HepG2 (cell line): ENCODE data around the gene ARFGEF2. TPM values are rescaled to one million over a fixed set of nuclear protein-coding genes. Genes with fewer than 3 reads are reported as not detected.

Experiments used
- FOXP1 ChIP-seq, 2 experiments: fragments of 450-650 bp in 1 of 2; IDR thresholded peaks; 2 replicates each; pipeline ENCODE4 v1.6.1; 2017 to 2018; ENCODE audit warnings: antibody characterized with exemption in 1 of 2
- KDM4B ChIP-seq: sonication (generic); formaldehyde crosslinking; IDR thresholded peaks from 2 replicates; pipeline ENCODE4 v1.4.0; 2020; ENCODE audit warnings: missing genetic modification reagents
- PHB2 ChIP-seq: fragments of 450-650 bp; IDR thresholded peaks from 2 replicates; pipeline ENCODE4 v1.6.1; 2018; ENCODE audit not compliant: partially characterized antibody
- PHF21A ChIP-seq: sonication (generic); formaldehyde crosslinking; IDR thresholded peaks from 2 replicates; pipeline ENCODE4 v1.5.0; 2020; ENCODE audit warnings: mild to moderate bottlenecking, missing genetic modification reagents
- REST ChIP-seq, 2 experiments: IDR thresholded peaks; 2 replicates each; pipeline ENCODE4 v1.6.1; 2011 to 2012; ENCODE audit warnings: low read length in 2 of 2, borderline replicate concordance in 1 of 2, low read depth in 1 of 2, mild to moderate bottlenecking in 1 of 2, moderate library complexity in 1 of 2
- RFX1 ChIP-seq: fragments of 450-650 bp; IDR thresholded peaks from 2 replicates; pipeline ENCODE4 v1.6.1; 2017
- SETDB1 ChIP-seq: sonication (generic); formaldehyde crosslinking; IDR thresholded peaks from 2 replicates; pipeline ENCODE4 v1.5.1; 2020; ENCODE audit warnings: missing genetic modification reagents, mild to moderate bottlenecking, borderline replicate concordance
- SKI ChIP-seq: fragments of 450-650 bp; IDR thresholded peaks from one replicate; pipeline ENCODE4 v1.6.1; 2018; ENCODE audit warnings: mild to moderate bottlenecking; ENCODE audit not compliant: partially characterized antibody
- TCF12 ChIP-seq, 2 experiments: fragments of 450-650 bp in 1 of 2; sonication (generic) in 1 of 2; formaldehyde crosslinking in 1 of 2; IDR thresholded peaks; 2 replicates each; pipeline versions ENCODE4 v1.6.1 to v1.8.0; 2017 to 2022; ENCODE audit warnings: antibody characterized with exemption in 1 of 2, mild to moderate bottlenecking in 1 of 2, missing genetic modification reagents in 1 of 2, moderate library complexity in 1 of 2
- ZBTB34 ChIP-seq: sonication (generic); formaldehyde crosslinking; IDR thresholded peaks from 2 replicates; pipeline ENCODE4 v1.8.0; 2022; ENCODE audit warnings: mild to moderate bottlenecking, missing genetic modification reagents
- ZNF343 ChIP-seq: sonication (generic); formaldehyde crosslinking; IDR thresholded peaks from 2 replicates; pipeline ENCODE4 v1.4.0; 2020; ENCODE audit warnings: mild to moderate bottlenecking, missing genetic modification reagents
- ZNF451 ChIP-seq: sonication (generic); formaldehyde crosslinking; IDR thresholded peaks from 2 replicates; pipeline ENCODE4 v1.5.0; 2020; ENCODE audit warnings: mild to moderate bottlenecking, missing genetic modification reagents
- ZNF567 ChIP-seq: sonication (generic); formaldehyde crosslinking; IDR thresholded peaks from 2 replicates; pipeline ENCODE4 v1.8.1; 2023; ENCODE audit warnings: mild to moderate bottlenecking, missing genetic modification reagents, borderline replicate concordance
- ZNF674 ChIP-seq: sonication (generic); formaldehyde crosslinking; IDR thresholded peaks from 2 replicates; pipeline ENCODE4 v1.5.0; 2020; ENCODE audit warnings: low read depth, mild to moderate bottlenecking, missing genetic modification reagents
- ZNF704 ChIP-seq: sonication (generic); formaldehyde crosslinking; IDR thresholded peaks from 2 replicates; pipeline ENCODE4 v1.8.1; 2023; ENCODE audit warnings: mild to moderate bottlenecking, inconsistent platforms, moderate library complexity, missing genetic modification reagents, borderline replicate concordance
- ZSCAN22 ChIP-seq: sonication (generic); formaldehyde crosslinking; IDR thresholded peaks from 2 replicates; pipeline ENCODE4 v1.4.0; 2020; ENCODE audit warnings: mild to moderate bottlenecking, missing genetic modification reagents
- polyA plus RNA-seq, 8 experiments: library from polyadenylated mRNA; depleted of rRNA in 3 of 8; stranded (reverse) in 7 of 8; unstranded in 1 of 8; fragments of >200 nt; fragmentation: Illumina TruSeq in 4 of 8; extraction: Trizol in 4 of 8; gene quantifications; 2 replicates each; pipeline versions ENCODE4 v1.2.1 to v1.2.3, GENCODE V29; 2011 to 2016; ENCODE audit warnings: low read depth in 4 of 8, missing spikeins in 1 of 8, mixed read lengths in 1 of 8; ENCODE audit not compliant: insufficient read depth in 1 of 8
- total RNA-seq, 5 experiments: library from RNA; depleted of rRNA; stranded (reverse); fragments of >200 nt; fragmentation: Illumina TruSeq; extraction: Trizol; gene quantifications; 2 replicates each; pipeline ENCODE4 v1.2.3, GENCODE V29; 2016; ENCODE audit warnings: low read depth in 1 of 5
- TF ChIP-seq, protein P1 (sequence below): sonication (generic); formaldehyde crosslinking; IDR thresholded peaks from 2 replicates; pipeline ENCODE4 v1.4.0; 2020; ENCODE audit warnings: mild to moderate bottlenecking, missing genetic modification reagents
- TF ChIP-seq, protein P2 (sequence below): sonication (generic); formaldehyde crosslinking; IDR thresholded peaks from 2 replicates; pipeline ENCODE4 v1.5.0; 2020; ENCODE audit warnings: missing genetic modification reagents

The ARFGEF2 gene
- total and polyA plus RNA-seq, 2 of the 13 experiments (the other 11 are each of a cell fraction or from before 2014, with no cell fraction given): 44.0 to 60.8 TPM

GRCh38 chr20:49046087-49046900 lies 124.8 kb downstream of the ARFGEF2 start, which contains the start of gene CSE1L (continued):
- TF ChIP-seq SETDB1 (CRISPR knock-in tag) (no peak), RFX1 (no peak), ZBTB34 (peak; percentile 12), PHF21A (CRISPR knock-in tag) (no peak), ZSCAN22 (CRISPR knock-in tag) (no peak), ZNF343 (CRISPR knock-in tag) (peak; percentile 82; the same call in 1 of the 2 replicates), PHB2 (no peak), ZNF704 (peak; percentile 91), REST (IDR thresholded peaks at IDR 0.05; ENCODE audit: borderline replicate concordance in 1 of 2, low read depth in 1 of 2, low read length in 2 of 2) (peak in 1 of 2 experiments; percentile 25; a peak in 2 of 4 replicates), ZNF567 (CRISPR knock-in tag) (peak; percentile 65; the same call in 1 of the 2 replicates), ZNF674 (peak; percentile 92; the same call in 1 of the 2 replicates), FOXP1 (IDR thresholded peaks at IDR 0.05) (no peak), FOXP1 (CRISPR knock-in tag; IDR thresholded peaks at IDR 0.05) (no peak; the same call in 1 of the 2 replicates), SKI (peak; percentile 29), TCF12 (IDR thresholded peaks at IDR 0.05) (no peak), TCF12 (CRISPR knock-in tag; IDR thresholded peaks at IDR 0.05) (peak; percentile 87), ZNF451 (CRISPR knock-in tag) (peak; percentile 90), KDM4B (peak; percentile 61)
- TF ChIP-seq, protein P1, sequence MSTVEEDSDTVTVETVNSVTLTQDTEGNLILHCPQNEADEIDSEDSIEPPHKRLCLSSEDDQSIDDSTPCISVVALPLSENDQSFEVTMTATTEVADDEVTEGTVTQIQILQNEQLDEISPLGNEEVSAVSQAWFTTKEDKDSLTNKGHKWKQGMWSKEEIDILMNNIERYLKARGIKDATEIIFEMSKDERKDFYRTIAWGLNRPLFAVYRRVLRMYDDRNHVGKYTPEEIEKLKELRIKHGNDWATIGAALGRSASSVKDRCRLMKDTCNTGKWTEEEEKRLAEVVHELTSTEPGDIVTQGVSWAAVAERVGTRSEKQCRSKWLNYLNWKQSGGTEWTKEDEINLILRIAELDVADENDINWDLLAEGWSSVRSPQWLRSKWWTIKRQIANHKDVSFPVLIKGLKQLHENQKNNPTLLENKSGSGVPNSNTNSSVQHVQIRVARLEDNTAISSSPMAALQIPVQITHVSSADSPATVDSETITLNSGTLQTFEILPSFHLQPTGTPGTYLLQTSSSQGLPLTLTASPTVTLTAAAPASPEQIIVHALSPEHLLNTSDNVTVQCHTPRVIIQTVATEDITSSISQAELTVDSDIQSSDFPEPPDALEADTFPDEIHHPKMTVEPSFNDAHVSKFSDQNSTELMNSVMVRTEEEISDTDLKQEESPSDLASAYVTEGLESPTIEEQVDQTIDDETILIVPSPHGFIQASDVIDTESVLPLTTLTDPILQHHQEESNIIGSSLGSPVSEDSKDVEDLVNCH (CRISPR knock-in tag): no peak; the same call in none of the 2 replicates
- TF ChIP-seq, protein P2, sequence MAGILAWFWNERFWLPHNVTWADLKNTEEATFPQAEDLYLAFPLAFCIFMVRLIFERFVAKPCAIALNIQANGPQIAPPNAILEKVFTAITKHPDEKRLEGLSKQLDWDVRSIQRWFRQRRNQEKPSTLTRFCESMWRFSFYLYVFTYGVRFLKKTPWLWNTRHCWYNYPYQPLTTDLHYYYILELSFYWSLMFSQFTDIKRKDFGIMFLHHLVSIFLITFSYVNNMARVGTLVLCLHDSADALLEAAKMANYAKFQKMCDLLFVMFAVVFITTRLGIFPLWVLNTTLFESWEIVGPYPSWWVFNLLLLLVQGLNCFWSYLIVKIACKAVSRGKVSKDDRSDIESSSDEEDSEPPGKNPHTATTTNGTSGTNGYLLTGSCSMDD (CRISPR knock-in tag): peak; percentile 69; the same call in 1 of the 2 replicates
